Eye (tissue), 1 donor: ENCODE measurements around the gene NEMP2.

ENCODE experiments used
- DNase-seq: peaks from one replicate; pipeline ENCODE4 v3.0.0-alpha.2; 2015

The NEMP2 gene

DNA sequence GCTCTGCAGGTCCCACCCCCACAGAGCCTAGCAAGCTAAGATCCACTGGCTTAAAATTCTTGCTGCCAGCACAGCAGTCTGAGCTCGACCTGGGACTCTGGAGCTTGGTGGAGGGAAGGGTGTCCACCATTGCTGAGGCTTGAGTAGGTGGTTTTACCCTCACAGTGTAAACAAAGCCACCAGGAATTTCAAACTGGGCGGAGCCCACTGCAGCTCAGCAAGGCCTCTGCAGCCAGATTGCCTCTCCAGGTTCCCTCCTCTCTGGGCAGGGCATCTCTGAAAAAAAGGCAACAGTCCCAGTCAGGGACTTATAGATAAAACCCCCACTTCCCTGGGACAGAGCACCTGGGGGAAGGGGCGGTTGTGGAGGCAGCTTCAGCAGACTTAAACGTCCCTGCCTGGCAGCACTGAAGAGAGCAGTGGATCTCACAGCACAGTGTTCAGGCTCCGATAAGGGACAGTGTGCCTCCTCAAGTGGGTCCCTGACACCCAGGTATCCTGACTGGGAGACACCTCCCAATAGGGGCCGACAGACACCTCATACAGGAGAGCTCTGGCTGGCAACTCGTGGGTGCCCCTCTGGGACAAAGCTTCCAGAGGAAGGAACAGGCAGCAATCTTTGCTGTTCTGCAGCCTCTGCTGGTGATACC lies 20.0 kb upstream of the NEMP2 start:
- no peak for DNase-seq

DNA sequence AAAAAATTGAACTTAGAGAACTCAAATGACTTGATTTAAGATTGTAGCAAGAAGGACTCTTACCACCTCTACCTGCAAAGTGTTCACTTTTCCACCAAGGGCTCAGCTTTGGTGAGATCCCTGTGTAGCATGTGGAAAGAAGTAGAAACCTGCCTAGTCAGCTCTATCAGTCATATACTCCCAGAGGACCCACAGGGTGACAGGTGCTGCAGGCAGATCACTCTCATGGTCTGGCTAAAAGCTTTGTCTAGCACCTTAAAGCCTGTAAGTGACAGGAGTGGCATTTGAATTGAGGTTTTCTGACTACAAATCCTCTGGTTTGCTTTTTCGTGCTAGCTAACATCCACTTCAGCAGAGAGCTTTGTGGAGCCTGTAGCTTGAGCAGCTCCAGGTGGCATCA lies 18.7 kb upstream of the NEMP2 start:
- no peak for DNase-seq

DNA sequence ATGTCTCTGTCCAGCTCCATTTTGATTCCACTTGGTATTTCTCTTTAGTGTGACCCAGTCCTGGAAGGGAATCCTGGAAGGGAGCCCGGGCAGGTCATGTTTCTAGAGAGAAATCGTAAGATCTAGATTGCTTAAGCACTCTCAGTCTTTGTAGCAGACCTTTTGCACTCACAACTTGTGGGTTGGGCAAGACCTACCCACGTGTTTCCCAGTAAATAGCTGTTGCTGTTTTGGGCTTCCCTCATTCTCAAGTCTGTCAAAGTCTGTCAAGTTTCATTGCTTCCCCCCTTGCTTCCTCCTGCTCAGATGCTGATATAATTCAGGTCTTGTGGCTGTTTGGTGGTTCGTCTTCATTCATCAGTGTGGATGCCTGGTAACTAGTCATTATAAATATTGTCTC lies 17.4 kb upstream of the NEMP2 start:
- DNase-seq: no peak

DNA sequence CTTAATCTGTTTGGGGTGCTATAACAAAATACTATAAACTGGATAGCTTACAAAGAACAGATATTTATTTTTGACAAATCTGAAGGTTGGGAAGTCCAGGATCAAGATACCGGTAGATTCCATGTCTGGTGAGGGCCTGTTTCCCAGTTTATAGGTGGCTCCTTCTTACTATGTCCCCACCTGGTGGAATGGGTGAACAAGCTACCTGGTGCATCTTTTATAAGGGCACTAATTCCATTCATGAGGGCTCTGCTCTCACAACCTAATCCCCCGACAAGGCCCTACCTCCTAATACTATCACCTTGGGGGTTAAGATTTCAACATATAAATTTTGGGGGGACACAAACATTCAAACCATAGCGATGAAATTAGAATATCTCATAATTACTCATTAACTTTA lies 15.6 kb upstream of the NEMP2 start:
- DNase-seq: no peak

DNA sequence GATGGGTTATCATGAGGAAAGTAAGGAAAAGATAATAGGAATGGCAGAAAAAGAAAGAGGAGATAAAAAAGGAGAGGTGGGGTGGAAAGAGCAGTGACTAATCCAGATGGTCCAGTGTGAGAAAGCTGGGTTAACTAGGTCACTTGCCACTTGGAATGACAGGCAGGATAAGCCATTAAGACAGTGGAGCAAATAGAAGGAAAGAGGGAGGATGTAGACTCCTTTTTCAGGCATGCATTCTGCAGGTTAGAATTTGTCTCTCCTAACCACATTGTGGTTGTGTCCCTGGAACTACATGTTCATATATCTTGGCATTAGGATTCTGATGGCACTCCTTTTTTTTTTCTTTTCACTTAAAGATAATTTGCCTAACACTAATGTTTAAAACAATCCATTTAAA lies 13.4 kb upstream of the NEMP2 start:
- DNase-seq: peak; percentile 72

DNA sequence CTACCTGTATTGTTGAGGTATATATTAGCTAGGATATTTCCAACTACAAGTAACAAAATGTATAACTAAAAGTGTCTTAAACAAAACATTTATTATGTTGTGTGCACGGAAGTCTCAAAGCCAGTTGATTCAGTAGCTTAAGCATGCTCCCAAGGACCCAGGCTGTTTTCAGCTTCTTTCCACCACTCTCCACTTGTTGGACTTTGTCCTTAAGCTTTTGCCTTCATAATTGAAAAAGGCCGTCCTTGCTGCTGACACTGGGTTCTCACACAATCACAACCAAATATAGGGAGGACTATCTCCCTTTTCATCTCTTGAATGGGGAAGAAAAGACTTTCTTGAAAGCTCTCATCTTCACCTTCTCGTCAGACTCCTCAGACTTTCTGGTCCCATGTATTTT lies 12.2 kb upstream of the NEMP2 start:
- DNase-seq: no peak

DNA sequence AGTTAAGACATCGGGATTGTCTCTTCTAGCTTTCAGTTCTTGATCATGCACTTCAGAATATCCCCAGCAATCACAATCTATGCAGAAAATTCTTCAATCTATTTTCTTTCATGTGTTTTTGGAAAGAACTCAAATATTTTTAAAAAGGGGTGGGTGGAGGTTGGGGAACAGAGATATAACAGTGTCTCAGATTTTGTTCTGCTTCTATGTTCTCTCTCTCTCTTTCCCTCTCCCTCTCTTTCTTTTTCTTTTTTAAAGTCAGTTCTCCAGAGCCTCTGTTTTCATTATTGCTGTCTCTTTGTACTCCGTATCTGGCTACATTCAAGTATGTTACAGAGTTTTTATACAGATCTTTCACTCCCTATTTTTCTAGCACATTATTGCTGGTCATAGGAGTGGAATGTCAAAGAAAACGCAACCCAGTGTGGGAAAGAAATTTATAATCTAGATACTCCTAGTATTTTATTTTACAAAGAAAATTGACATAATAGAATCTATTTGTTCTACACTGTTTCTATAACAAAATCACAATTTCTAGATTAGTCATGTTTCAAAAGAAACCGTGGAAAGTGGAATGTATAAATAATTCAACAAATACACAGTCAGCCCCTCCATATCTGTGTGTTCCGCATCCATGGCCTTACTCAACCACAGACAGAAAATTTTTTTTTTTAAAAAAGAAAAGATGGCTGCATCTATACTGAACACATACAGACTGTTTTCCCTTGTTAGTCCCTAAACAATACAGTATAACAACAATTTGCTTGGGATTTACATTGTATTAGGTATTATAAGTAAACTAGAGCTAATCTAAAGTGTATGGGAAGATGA lies 11.2 kb upstream of the NEMP2 start:
- no peak for DNase-seq

DNA sequence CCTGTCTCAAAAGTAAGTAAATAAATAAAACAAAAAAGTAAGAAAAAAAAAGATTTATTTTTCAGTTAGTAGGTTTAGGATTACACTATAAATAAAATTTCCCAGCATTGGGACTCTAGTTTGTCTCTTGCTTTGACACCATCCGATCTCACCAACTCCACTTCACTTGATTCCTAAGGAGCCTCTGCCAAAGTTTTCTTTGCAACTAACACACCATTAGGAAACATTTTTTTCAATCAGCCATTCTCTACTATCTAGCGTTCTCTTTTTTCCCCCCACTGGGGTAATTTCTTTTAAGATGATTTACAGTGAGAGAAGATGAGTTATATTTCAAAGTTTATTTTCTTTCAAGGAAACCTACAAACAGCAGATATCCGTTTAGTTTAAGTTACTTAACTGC lies 10.6 kb upstream of the NEMP2 start:
- DNase-seq: no peak

DNA sequence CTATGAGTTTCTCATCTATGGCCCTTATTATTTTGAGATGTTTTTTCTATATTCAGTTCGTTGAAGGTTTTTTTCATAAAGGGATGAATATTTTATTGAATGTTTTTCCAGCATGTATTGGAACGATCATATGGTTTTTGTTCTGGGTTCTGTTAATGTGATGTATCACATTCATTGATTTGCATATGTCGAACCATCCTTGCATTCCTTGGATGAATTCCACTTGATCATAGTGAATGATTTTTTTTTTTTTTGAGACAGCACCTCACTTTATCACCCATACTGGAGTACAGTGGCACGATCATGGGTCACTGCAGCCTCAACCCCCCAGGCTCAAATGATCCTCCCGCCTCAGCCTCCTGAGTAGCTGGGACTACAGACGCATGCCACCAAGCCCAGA lies 5.5 kb upstream of the NEMP2 start:
- peak; percentile 70 for DNase-seq

DNA sequence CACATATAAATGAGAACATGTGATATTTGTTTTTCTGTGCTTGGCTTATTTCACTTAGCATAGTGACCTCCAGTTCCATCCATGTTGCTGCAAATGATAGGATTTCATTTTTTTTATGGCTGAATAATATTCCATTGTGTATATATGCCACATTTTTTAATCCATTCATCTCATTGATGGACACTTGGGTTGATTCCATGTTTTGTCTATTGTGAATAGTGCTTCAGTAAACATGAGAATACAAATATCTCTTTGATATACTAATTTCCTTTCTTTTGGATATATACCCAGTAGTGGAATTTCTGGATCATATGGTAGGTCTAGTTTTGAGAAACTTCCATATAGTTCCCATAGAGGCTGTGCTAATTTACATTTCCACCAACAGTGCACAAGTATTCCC lies 3.7 kb upstream of the NEMP2 start:
- no peak for DNase-seq

DNA sequence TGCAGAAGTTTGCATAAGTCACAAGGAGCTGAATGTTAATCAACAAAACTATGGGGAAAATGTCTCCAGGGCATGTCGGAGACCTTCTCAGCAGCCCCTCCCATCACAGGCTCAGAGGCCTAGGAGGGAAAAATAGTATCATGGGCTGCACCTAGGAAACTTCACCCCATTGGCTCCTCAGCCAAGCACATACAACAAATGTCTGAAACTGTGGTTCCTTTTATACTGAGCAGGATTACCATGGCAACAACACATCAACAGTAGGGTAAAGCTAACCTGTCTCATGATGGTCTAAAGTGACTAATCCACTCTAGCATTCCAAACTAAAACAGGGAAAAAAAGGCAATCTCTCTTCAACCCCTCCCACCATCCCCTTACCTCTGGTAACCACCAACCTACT lies 3.2 kb upstream of the NEMP2 start:
- DNase-seq: no peak

DNA sequence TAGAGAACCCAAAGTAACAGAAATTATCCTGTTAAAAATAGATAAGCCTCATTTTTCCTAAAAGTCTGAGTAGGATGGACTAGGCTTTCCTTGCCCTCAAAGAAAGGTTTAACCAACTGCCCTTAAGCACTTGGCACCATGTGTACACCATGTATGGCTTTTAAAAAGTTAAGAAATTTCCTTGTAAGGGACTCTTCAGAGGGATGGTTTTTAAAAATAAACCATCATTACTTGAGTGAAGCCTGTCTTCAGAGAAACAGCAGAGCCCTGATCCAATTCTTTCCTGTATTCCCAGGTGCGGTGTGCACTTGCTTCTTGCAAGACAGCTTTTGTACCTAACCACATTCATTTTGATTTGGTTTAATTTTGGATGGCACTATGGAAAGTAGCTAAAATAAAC lies 1.1 kb upstream of the NEMP2 start:
- DNase-seq: peak; percentile 38

DNA sequence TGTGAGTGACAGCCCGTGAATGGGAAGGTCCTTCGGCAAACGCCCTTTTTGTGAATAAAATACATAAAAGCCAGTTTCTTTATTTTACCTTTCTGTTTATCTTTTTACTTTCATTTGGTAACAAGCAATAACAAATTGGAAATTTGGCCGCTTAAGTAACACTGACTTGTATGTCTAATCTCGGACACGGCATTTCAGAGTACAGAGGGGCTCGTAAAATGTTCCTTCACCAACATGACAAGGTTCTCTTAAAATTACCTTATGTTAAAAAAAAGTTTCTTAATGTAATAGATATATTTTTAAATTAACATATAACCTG lies 558 bp upstream of the NEMP2 start:
- DNase-seq: no peak

DNA sequence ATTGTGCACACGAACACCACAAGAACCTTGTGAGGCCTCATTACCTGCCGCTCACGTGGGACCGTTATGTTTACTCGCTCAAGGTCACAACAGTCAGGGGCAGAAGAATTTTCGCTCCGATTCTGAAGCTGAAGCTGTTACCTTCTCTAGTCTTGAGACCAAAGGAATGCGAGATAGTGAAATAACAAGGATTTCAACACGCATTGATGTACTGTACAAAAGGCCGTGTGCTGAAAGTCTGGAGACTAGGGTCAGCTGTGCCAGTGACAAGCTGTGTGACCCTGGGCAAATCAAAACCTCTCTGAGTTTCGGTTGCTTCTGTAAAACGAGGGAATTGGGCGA lies 583 bp downstream of the NEMP2 start:
- DNase-seq: no peak

DNA sequence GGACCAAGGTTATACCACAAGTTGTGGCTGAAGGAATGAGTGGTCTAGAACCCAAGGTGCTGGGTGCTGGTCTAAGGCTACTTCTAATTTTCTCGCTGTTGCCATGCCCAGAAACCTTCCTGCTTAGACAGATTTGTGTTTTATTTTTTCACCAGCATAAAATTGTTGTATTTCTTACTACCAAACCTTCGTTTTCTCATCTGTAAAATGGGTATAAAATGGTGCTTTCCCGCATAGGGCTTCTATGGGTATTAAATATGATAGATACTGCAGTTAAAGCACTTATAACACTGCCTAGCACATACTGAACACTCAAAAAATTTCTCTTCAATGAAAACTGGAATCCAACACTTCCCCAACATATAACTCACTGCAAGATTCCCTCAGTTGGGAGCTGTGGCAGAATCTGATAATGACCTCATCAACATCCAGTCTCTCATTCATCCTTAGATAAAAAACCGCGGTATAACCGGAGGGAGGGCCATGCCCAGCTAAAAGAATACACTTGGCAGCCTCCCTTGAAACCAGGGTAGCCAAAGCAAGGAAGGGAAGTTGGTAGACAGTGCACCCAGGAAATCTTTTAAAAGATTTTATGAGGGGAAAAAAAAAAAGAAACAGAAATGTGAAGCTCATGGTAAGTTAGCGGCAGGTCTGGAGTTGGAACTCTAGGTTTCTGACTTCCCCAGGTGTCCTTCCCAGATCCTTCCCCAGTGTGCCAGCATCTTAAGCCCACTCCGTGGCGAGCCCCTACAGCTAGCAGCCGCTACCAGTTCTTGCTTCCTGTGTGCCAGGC lies 1.2 kb downstream of the NEMP2 start:
- no peak for DNase-seq

DNA sequence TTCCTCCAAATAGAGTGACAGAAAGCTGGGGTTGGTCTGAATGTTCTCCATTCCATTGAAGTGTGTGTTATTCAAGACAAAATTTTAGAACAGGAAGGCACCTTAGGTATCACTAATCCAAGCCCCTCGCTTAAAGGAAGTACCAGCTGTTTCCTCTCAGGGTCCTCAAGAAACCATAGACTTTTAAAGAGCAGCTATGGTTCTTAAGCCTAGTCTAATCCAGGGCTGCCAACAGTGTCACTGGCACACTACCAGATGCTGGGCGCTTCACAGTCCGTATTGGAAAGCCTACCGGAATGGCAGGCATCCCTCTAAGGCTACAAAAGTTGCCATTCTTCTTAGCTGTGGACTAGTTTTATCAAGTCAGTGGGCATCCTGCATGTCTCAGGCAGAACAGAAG lies 1.9 kb downstream of the NEMP2 start:
- DNase-seq: no peak

DNA sequence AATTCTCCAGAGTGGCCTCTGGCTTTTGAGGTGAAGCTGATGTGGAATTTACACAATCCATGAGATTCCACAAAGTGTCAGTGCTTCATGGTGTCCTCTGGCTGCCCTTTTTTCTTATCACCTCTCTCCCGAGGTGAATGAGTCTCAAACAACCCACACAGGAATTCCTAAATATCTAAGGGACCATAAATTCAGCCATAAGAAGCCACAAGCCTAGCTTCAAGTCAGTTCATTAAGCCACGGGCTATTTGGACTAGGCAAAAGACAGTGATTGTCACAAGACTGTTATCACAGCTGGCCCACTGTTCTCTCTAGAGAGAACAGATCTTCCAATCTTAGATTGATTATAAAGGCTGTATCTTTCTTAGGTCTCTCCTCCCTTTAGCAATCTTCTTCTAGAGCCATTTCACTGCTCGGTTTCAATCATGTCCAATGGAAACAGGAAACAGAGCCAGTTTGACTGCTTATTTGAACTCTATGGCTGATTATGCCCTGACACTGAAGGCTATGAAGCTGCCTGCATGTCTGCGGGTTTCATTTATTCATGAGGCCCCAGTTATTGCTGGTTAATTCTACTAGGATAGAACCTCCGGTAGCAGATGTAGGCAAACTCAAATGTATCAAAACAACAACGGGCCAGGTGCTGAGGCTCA lies 4.1 kb downstream of the NEMP2 start:
- peak; percentile 56 for DNase-seq

DNA sequence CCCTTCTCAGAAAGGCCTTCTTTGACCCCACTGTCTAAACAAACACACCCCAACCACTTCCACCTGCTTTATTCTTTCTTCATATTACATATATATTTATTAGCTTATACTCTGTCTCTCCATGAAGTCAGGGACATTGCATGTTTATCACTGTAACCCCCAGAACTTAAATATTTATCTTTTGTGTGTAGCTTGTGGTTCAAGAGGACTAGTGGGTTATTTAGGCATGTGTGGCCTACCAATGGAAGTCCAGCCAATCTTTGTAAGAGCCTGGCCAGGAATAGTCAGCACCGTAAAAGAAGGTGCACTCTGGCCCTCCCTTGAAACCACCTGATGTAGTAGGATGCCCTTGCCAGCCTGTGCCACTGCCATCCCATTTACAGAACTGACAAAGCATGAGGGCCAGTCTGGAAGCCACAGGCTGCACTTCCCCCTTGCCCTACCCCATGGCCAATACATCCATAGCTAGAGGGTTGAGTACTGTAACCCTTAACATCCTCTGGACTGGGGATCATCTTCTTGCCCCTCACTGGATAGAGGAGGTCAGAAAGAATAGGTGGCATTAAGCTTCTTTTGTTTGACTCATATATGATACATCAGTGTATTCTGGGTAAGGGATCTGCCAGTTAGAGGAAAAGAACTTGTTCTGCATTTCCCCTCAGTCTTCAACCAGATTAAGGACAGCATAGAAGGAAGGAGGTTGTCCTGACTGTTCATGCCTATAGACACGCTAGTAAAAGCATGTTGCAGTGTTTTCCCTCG lies 4.9 kb downstream of the NEMP2 start:
- no peak for DNase-seq

DNA sequence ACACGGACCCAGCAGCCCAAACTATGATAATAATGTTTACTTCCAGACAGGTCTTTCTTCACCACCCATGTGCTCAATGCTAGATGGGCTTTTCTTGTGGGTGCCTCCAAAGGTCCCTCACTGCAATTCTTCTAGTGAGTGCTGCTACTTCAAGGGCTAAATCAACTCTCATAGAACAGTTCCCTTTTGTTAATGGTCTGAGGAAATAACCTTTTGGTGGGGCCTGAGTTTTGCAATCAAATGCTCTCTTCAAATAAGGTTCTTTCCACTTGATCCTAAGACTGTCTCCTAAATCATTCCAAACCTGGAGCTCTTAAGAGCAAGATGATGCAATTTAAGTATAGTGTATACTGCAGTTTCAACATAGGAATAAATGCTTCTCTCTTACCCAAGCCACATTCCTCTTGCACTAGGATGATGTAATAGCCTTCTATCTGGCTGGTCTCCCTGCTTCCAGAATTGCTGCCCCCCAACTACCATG lies 6.0 kb downstream of the NEMP2 start:
- no peak for DNase-seq

DNA sequence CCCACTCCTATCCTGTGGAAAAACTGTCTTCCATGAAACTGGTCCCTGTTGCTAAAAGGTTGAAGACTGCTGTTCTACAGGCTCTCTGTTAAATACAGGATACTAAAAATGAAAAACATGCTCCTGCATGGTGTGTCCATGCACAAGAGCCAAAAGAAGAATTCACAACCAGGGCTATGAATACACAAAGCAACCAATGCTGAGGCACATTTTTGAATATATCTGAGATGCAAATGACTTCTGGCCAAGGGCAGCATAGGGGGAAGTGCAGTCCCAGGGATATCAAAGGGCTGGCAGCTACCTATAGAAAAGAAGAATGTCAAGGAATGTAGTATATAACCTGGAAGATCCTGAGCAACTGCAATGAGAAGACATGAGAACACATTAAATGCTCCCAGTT lies 6.6 kb downstream of the NEMP2 start:
- DNase-seq: no peak

DNA sequence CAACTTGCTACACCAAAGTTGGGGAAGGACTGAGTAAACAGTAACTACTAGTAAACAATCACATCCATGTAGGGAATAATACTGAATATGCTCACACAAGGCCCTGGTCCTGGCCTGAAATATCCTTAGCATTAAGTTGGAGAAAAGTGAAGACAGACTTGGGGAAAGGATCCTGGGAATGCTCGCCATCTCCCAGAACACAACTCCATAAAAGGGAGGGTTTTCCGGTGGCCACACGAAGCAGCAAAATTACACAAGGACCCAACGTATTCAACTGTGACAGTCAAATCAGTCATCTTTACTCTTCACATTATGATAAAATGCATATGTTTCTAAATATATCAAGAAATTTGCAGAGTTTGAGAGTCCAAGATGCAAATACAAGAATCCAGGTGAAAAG lies 7.3 kb downstream of the NEMP2 start:
- DNase-seq: no peak

DNA sequence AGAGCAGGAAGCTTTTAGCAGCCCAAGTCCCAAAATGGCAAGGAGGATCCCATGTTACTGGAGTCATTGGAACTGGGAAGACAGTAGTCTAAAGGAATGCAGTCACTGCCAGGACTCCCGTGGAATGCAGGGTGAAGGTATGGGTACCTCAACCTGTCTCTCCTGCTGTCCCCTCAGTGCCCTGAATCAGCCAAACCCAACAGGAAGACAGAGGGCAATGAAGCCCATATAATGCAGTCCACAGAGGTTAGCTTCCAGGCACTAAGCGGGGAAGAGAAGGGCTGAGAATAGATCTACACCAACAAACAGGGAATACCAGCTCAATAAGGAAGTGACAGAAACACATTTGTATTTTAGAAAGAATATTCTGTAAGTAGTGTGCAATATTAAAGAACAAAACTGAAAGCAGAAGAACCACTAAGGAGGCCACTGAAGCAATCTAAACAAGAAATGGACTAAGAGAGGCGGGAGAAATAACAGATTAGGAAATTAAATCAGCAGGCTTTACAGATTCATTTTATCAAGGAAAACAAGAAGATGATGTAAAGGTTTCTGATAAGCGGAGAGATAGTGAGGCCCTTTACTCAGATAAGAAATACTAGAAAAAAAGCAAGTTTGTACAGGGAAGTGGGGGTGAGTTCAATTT lies 8.3 kb downstream of the NEMP2 start:
- no peak for DNase-seq
